K562 (cell line): ENCODE measurements around the gene ENKD1. TPM values are rescaled to one million over a fixed set of nuclear protein-coding genes. Genes with fewer than 3 reads are reported as not detected.

ENCODE experiments used
- ATAC-seq: fragments of 200-7000 bp; cut with Tn5 transposase; 3 replicates; pipeline ENCODE4 v1.9.1; 2020; ENCODE audit warnings: moderate library complexity
- BruUV-seq: library from RNA; stranded (reverse); fragments of 400-500 nt; replicated peaks from 2 replicates; lab custom pipeline; 2021; lab: Mats Ljungman, UMichigan
- CTCF ChIA-PET: fragments of 300-600 bp; formaldehyde crosslinking; extraction: SDS; loops from one replicate; lab custom pipeline; 2021; ENCODE audit warnings: low intra/inter-chr PET ratio; lab: Yijun Ruan, JAX
- POLR2A ChIA-PET: fragments of 300-600, 350-650 bp; sonication (Branson Sonifier 250); formaldehyde crosslinking; extraction: SDS; loops from one replicate; lab custom pipeline; 2021; ENCODE audit warnings: antibody characterized with exemption, inconsistent platforms; lab: Yijun Ruan, JAX
- DNase-seq, 4 experiments: peaks; one replicate each; pipeline versions ENCODE4 v3.0.0 to v3.0.0-alpha.2; 2011 to 2018; ENCODE audit warnings: low spot score in 3 of 4, mixed read lengths in 3 of 4; ENCODE audit errors: extremely low read depth in 1 of 4
- FAIRE-seq: peaks from 2 replicates; lab custom pipeline; 2011; peaks lifted over from hg19 to GRCh38; lab: Jason Lieb, UNC
- H2AFZ ChIP-seq: 2 replicates; pipeline ENCODE4 v1.6.0; 2011; ENCODE audit warnings: low read depth, low read length, control low read depth, inconsistent platforms
- H3K27ac ChIP-seq: fragments of 200-600 bp; 3 replicates; pipeline ENCODE4 v1.8.0; 2011; ENCODE audit warnings: low read depth, mild to moderate bottlenecking, control low read depth, inconsistent platforms, low read length, moderate library complexity, mixed read lengths; ENCODE audit errors: extremely low read depth
- H3K27me3 ChIP-seq, 2 experiments: fragments of 300-600 bp in 1 of 2; 2 replicates in 1 of 2; 3 replicates in 1 of 2; pipeline versions ENCODE4 v1.6.0 to v1.8.0; 2011; ENCODE audit warnings: inconsistent platforms in 2 of 2, low read length in 2 of 2, mild to moderate bottlenecking in 1 of 2, mixed read lengths in 1 of 2, moderate library complexity in 1 of 2; ENCODE audit not compliant: control insufficient read depth in 2 of 2, insufficient read depth in 2 of 2
- H3K36me3 ChIP-seq: fragments of 300-600 bp; 3 replicates; pipeline ENCODE4 v1.8.0; 2011; ENCODE audit warnings: mild to moderate bottlenecking, low read length, inconsistent platforms; ENCODE audit not compliant: control insufficient read depth, insufficient read depth
- H3K4me1 ChIP-seq, 2 experiments: fragments of 200-600 bp in 1 of 2; replicated peaks in 1 of 2; 2 replicates in 1 of 2; 3 replicates in 1 of 2; pipeline versions ENCODE4 v1.5.1 to v1.8.0; 2011; ENCODE audit warnings: inconsistent platforms in 2 of 2, low read length in 2 of 2, mild to moderate bottlenecking in 1 of 2, mixed read lengths in 1 of 2, moderate library complexity in 1 of 2; ENCODE audit not compliant: control insufficient read depth in 2 of 2, insufficient read depth in 2 of 2
- H3K4me2 ChIP-seq: 2 replicates; pipeline ENCODE4 v1.6.1; 2011; ENCODE audit warnings: low read length, control low read depth, inconsistent platforms, mixed read lengths; ENCODE audit not compliant: insufficient read depth
- H3K4me3 ChIP-seq: fragments of 200-600 bp; sonication (generic), shearing (Covaris generic); 2 replicates; pipeline ENCODE4 v1.5.1; 2016; ENCODE audit warnings: control low read depth, inconsistent platforms
- H3K79me2 ChIP-seq: fragments of 200-600 bp; 3 replicates; pipeline ENCODE4 v1.8.0; 2011; ENCODE audit warnings: low read length, inconsistent platforms; ENCODE audit not compliant: control insufficient read depth, insufficient read depth
- H3K9ac ChIP-seq, 2 experiments: 2 replicates each; pipeline versions ENCODE4 v1.6.0 to v1.6.1; 2011; ENCODE audit warnings: low read depth in 2 of 2, low read length in 2 of 2, control low read depth in 1 of 2, inconsistent platforms in 1 of 2, mild to moderate bottlenecking in 1 of 2, mixed read lengths in 1 of 2; ENCODE audit not compliant: insufficient read depth in 1 of 2
- H3K9me1 ChIP-seq: one replicate; pipeline ENCODE4 v1.6.0; 2011; ENCODE audit warnings: inconsistent platforms, mild to moderate bottlenecking, low read length, moderate library complexity; ENCODE audit not compliant: control insufficient read depth, insufficient read depth
- H3K9me3 ChIP-seq: replicated peaks from 2 replicates; pipeline ENCODE4 v1.5.1; 2011; ENCODE audit warnings: low read depth, low read length, inconsistent platforms; ENCODE audit not compliant: control insufficient read depth, insufficient read depth
- H4K20me1 ChIP-seq: replicated peaks from 2 replicates; pipeline ENCODE4 v1.6.1; 2011; ENCODE audit warnings: low read length, inconsistent platforms, mixed read lengths; ENCODE audit not compliant: control insufficient read depth, insufficient read depth
- CBX1 ChIP-seq: sonication (generic); IDR thresholded peaks from 2 replicates; pipeline ENCODE4 v1.6.1; 2016; ENCODE audit warnings: antibody characterized with exemption, low read depth, mild to moderate bottlenecking
- GTF2F1 ChIP-seq: IDR thresholded peaks from 2 replicates; pipeline ENCODE4 v1.6.1; 2011; ENCODE audit warnings: low read depth, low read length, improper control_type of control experiment
- HNRNPK ChIP-seq: fragments of 200-400 bp; formaldehyde crosslinking; IDR thresholded peaks from one replicate; pipeline ENCODE4 v1.6.1; 2018; ENCODE audit warnings: mild to moderate bottlenecking, low read depth, low read length; ENCODE audit not compliant: poor library complexity, severe bottlenecking
- MCM5 ChIP-seq: fragments of 450-650 bp; IDR thresholded peaks from 2 replicates; pipeline ENCODE4 v1.6.1; 2016; ENCODE audit warnings: low read depth
- TAF1 ChIP-seq: IDR thresholded peaks from 2 replicates; pipeline ENCODE4 v1.6.1; 2011; ENCODE audit warnings: mild to moderate bottlenecking, low read length, moderate library complexity; ENCODE audit not compliant: insufficient read depth, control insufficient read depth, severe bottlenecking; ENCODE audit errors: extremely low read depth
- THRAP3 ChIP-seq: fragments of 450-650 bp; IDR thresholded peaks from 2 replicates; pipeline ENCODE4 v1.6.1; 2016; ENCODE audit warnings: mild to moderate bottlenecking, inconsistent platforms, borderline replicate concordance
- TRIM24 ChIP-seq, 2 experiments: fragments of 450-650 bp; IDR thresholded peaks; 2 replicates each; pipeline ENCODE4 v1.6.1; 2016
- WHSC1 ChIP-seq: IDR thresholded peaks from one replicate; pipeline ENCODE4 v1.6.1; 2012; ENCODE audit warnings: low read length, control low read depth, inconsistent platforms
- ZC3H11A ChIP-seq: IDR thresholded peaks from 2 replicates; pipeline ENCODE4 v1.6.1; 2012; ENCODE audit warnings: low read depth, low read length, improper control_type of control experiment
- ZNF507 ChIP-seq: conservative IDR thresholded peaks from 2 replicates; pipeline ENCODE4 v1.6.1; 2017; ENCODE audit warnings: missing genetic modification characterization, missing compliant biosample characterization
- WGBS: fragments of 100-300 bp; shearing (Covaris generic); methylation state at CpG from one replicate; pipeline ENCODE4 v1.1.6; 2016; ENCODE audit warnings: low coverage, mixed read lengths; ENCODE audit not compliant: insufficient coverage; ENCODE audit errors: missing lambda C conversion rate; 5-methylcytosine and 5-hydroxymethylcytosine counted together
- in situ Hi-C: fragments of 300-500 bp; cut with MboI; formaldehyde crosslinking; loops from 4 replicates; pipeline ENCODE4 v1.15.0; 2018; ENCODE audit warnings: inconsistent platforms, mixed read lengths
- intact Hi-C: fragments of 100-400 bp; cut with micrococcal nuclease; formaldehyde crosslinking; loops from 2 replicates; pipeline ENCODE4 v1.14.2; 2022
- polyA plus RNA-seq, 8 experiments: library from polyadenylated mRNA; depleted of rRNA in 4 of 8; stranded (reverse) in 5 of 8; unstranded in 3 of 8; fragments of >200 nt; fragmentation: Nextera tagmentation in 2 of 8; fragmentation: Illumina TruSeq in 1 of 8; extraction: Ambion mirVana in 2 of 8; extraction: Trizol in 1 of 8; gene quantifications; 2 replicates each; pipeline versions ENCODE4 v1.2.1 to v1.2.3, GENCODE V29; 2011 to 2014; ENCODE audit warnings: inconsistent platforms in 1 of 8, missing spikeins in 1 of 8
- total RNA-seq, 7 experiments: library from RNA; depleted of rRNA in 6 of 7; stranded (reverse); fragments of >200 nt in 6 of 7; fragmentation: Illumina TruSeq in 2 of 7; extraction: Trizol in 2 of 7; gene quantifications; 2 replicates each; pipeline versions ENCODE4 v1.2.1 to v1.2.3, GENCODE V29; 2011 to 2021; ENCODE audit warnings: low replicate concordance in 1 of 7
- TF ChIP-seq, protein P1 (sequence below): fragments of 250-450 bp; sonication (Bioruptor Pico); IDR thresholded peaks from 2 replicates; pipeline ENCODE4 v1.8.0; 2021; ENCODE audit warnings: moderate library complexity, mild to moderate bottlenecking, inconsistent platforms
- TF ChIP-seq, protein P2 (sequence below), 2 experiments: fragments of 150-350 bp in 1 of 2; IDR thresholded peaks; 2 replicates each; pipeline ENCODE4 v1.6.1; 2012 to 2016; ENCODE audit warnings: low read depth in 2 of 2, low read length in 2 of 2, mild to moderate bottlenecking in 1 of 2, moderate library complexity in 1 of 2
- TF ChIP-seq, protein P3 (sequence below): fragments of 250-450 bp; sonication (Bioruptor Pico); IDR thresholded peaks from 2 replicates; pipeline ENCODE4 v1.5.0; 2021

The ENKD1 gene
- total and polyA plus RNA-seq, 9 of the 15 experiments (the other 6 are each of a cell fraction or from before 2014, with no cell fraction given), result 1.1 to 26.9 (median 8.3) TPM

DNA sequence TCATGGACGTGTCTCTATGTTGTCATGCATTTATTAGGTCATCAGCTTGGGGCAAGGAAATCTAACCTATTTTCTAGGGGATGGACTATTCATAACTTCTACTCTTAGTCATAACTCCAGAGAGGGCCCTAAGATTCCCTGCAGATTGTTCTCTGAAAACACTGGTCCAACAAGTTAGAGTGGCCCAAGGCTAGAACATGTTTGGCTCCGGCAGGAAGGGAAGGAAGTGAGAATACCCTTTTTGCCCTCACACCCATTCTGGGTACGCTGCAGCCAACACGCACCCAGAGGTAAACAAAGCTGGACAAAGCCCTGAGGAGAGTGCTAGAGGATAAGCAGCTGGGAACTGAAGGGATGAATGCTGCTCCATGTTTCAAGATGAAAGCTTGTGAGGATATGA, 10.0 kb upstream of the ENKD1 start:
- POLR2A ChIA-PET, result interaction anchor here (0.6 to 0.8 kb wide), 4 partner anchors 9 to 627 kb away, joined by 3 read pairs; no protein-coding TSS in a partner anchor
- no peak for TF ChIP-seq ZNF507 (tag)
- TF ChIP-seq CBX1, result no peak
- TF ChIP-seq, protein P1, sequence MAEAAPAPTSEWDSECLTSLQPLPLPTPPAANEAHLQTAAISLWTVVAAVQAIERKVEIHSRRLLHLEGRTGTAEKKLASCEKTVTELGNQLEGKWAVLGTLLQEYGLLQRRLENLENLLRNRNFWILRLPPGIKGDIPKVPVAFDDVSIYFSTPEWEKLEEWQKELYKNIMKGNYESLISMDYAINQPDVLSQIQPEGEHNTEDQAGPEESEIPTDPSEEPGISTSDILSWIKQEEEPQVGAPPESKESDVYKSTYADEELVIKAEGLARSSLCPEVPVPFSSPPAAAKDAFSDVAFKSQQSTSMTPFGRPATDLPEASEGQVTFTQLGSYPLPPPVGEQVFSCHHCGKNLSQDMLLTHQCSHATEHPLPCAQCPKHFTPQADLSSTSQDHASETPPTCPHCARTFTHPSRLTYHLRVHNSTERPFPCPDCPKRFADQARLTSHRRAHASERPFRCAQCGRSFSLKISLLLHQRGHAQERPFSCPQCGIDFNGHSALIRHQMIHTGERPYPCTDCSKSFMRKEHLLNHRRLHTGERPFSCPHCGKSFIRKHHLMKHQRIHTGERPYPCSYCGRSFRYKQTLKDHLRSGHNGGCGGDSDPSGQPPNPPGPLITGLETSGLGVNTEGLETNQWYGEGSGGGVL (CRISPR knock-in tag), result no peak
- no peak for TF ChIP-seq ZC3H11A
- no peak for TF ChIP-seq HNRNPK
- TF ChIP-seq TRIM24 (IDR thresholded peaks at IDR 0.05), result no peak
- TF ChIP-seq, protein P2, sequence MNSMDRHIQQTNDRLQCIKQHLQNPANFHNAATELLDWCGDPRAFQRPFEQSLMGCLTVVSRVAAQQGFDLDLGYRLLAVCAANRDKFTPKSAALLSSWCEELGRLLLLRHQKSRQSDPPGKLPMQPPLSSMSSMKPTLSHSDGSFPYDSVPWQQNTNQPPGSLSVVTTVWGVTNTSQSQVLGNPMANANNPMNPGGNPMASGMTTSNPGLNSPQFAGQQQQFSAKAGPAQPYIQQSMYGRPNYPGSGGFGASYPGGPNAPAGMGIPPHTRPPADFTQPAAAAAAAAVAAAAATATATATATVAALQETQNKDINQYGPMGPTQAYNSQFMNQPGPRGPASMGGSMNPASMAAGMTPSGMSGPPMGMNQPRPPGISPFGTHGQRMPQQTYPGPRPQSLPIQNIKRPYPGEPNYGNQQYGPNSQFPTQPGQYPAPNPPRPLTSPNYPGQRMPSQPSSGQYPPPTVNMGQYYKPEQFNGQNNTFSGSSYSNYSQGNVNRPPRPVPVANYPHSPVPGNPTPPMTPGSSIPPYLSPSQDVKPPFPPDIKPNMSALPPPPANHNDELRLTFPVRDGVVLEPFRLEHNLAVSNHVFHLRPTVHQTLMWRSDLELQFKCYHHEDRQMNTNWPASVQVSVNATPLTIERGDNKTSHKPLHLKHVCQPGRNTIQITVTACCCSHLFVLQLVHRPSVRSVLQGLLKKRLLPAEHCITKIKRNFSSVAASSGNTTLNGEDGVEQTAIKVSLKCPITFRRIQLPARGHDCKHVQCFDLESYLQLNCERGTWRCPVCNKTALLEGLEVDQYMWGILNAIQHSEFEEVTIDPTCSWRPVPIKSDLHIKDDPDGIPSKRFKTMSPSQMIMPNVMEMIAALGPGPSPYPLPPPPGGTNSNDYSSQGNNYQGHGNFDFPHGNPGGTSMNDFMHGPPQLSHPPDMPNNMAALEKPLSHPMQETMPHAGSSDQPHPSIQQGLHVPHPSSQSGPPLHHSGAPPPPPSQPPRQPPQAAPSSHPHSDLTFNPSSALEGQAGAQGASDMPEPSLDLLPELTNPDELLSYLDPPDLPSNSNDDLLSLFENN (IDR thresholded peaks at IDR 0.05; ENCODE audit: low read depth in 2 of 2, low read length in 2 of 2), result no peak
- TF ChIP-seq TAF1, result no peak
- no peak for TF ChIP-seq MCM5
- TF ChIP-seq THRAP3, result no peak
- TF ChIP-seq, protein P3, sequence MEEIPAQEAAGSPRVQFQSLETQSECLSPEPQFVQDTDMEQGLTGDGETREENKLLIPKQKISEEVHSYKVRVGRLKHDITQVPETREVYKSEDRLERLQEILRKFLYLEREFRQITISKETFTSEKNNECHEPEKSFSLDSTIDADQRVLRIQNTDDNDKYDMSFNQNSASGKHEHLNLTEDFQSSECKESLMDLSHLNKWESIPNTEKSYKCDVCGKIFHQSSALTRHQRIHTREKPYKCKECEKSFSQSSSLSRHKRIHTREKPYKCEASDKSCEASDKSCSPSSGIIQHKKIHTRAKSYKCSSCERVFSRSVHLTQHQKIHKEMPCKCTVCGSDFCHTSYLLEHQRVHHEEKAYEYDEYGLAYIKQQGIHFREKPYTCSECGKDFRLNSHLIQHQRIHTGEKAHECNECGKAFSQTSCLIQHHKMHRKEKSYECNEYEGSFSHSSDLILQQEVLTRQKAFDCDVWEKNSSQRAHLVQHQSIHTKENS (CRISPR knock-in tag), result no peak
- TF ChIP-seq WHSC1, result no peak
- no peak for TF ChIP-seq GTF2F1
- Histone ChIP-seq H3K36me3 (peaks cover 3% of the 10 kb centered on the region; the same call in 1 of the 3 replicates), H3K27ac (no peak overlapping the region), H3K9me1 (peaks cover 2% of the 10 kb centered on the region), H3K4me1 (peaks cover 0 to 5% of the 10 kb centered on the region in 2 experiments; a peak in 3 of 5 replicates), H3K4me3 (no peak overlapping the region), H3K27me3 (no peaks in the 10 kb centered on the region), H3K79me2 (no peaks in the 10 kb centered on the region), H3K4me2 (no peak overlapping the region), H4K20me1 (0 out of 2 replicates have a peak, but pooled peaks cover 3% of the 10 kb centered on the region), H3K9me3 (no peaks in the 10 kb centered on the region), H3K9ac (no peak overlapping the region), H2AFZ (no peak overlapping the region)
- no TSS peak for BruUV-seq
- ATAC-seq (no peak), DNase-seq (no peak), FAIRE-seq (no peak)
- CTCF ChIA-PET, result no interaction called here
- intact Hi-C loops, result no loop called here
- 55% methylated on average over 4 of the region's 4 CpGs for WGBS
- in situ Hi-C loops, result loop anchor here (10.0 kb wide), 1 partner anchor 368 kb away; no protein-coding TSS in a partner anchor
